NCI-H2227 treated with DMSO at 0.1 percent for 48 hours (cell line): Measurements from ENCODE around the gene SEPTIN8.

Source experiments
- DNase-seq: peaks from one replicate; lab custom pipeline; 2025; lab: John Stamatoyannopoulos, UW

SEPTIN8 gene

GRCh38 chr5:132748522-132749000 is 28.5 kb downstream of the SEPTIN8 start:
- DNase-seq: no peak

- no peak for DNase-seq
Observed at GRCh38 chr5:132747616-132748440, 29.2 kb downstream of the SEPTIN8 start.

GRCh38 chr5:132746954-132747615 is 30.0 kb downstream of the SEPTIN8 start, which contains the start of gene CCNI2:
Gene CCNI2, plus strand, starts transcription at chr5:132747426. Its CDS starts 70 bp downstream, at chr5:132747496.
- no peak for DNase-seq

GRCh38 chr5:132746592-132746953 is 30.5 kb downstream of the SEPTIN8 start:
- no peak for DNase-seq

- no peak for DNase-seq
Observed at GRCh38 chr5:132744659-132745058, 32.4 kb downstream of the SEPTIN8 start.

- no peak for DNase-seq
Observed at GRCh38 chr5:132742626-132743025, 34.4 kb downstream of the SEPTIN8 start.

- DNase-seq: no peak
Observed at GRCh38 chr5:132742158-132742557, 34.9 kb downstream of the SEPTIN8 start.

GRCh38 chr5:132739232-132739631 is 37.8 kb downstream of the SEPTIN8 start:
- no peak for DNase-seq

- no peak for DNase-seq
Observed at GRCh38 chr5:132737982-132738681, 38.9 kb downstream of the SEPTIN8 start.

- DNase-seq: peak; percentile 90
Observed at GRCh38 chr5:132736853-132737833, 39.9 kb downstream of the SEPTIN8 start, which contains the start of gene KIF3A. Gene KIF3A, minus strand, starts transcription at chr5:132737546. Its CDS starts 127 bp downstream, at chr5:132737419.

GRCh38 chr5:132734687-132735086 is 42.4 kb downstream of the SEPTIN8 start:
- DNase-seq: no peak

GRCh38 chr5:132733499-132734148 is 43.4 kb downstream of the SEPTIN8 start:
- DNase-seq: no peak

- no peak for DNase-seq
Observed at GRCh38 chr5:132729896-132730295, 47.1 kb downstream of the SEPTIN8 start.

- DNase-seq: no peak
Observed at GRCh38 chr5:132725745-132726144, 51.3 kb downstream of the SEPTIN8 start.

- no peak for DNase-seq
Observed at GRCh38 chr5:132718544-132719312, 58.3 kb downstream of the SEPTIN8 start.

GRCh38 chr5:132714456-132715307 is 62.4 kb downstream of the SEPTIN8 start:
- DNase-seq: no peak

- DNase-seq: no peak
Observed at GRCh38 chr5:132708645-132709044, 68.4 kb downstream of the SEPTIN8 start.

- DNase-seq: no peak
Observed at GRCh38 chr5:132704875-132705274, 72.2 kb downstream of the SEPTIN8 start.
